GM12878 (cell line): ENCODE results near the gene MYLIP. TPM values are rescaled to one million over a fixed set of nuclear protein-coding genes. Genes with fewer than 3 reads are reported as not detected.

Source experiments
- ASH2L ChIP-seq: fragments of 300-600, 200-600 bp; sonication (generic); IDR thresholded peaks from 2 replicates; pipeline ENCODE4 v1.6.1; 2017; ENCODE audit warnings: low read depth, mild to moderate bottlenecking, borderline replicate concordance
- BCL11A ChIP-seq: IDR thresholded peaks from 2 replicates; pipeline ENCODE4 v1.6.1; 2011; ENCODE audit warnings: low read depth, low read length
- CHD4 ChIP-seq: fragments of 200-600 bp; sonication (generic); IDR thresholded peaks from 2 replicates; pipeline ENCODE4 v1.6.1; 2016; ENCODE audit warnings: mild to moderate bottlenecking
- IRF4 ChIP-seq: IDR thresholded peaks from 2 replicates; pipeline ENCODE4 v1.6.1; 2011; ENCODE audit warnings: low read depth, low read length
- JUNB ChIP-seq: IDR thresholded peaks from 2 replicates; pipeline ENCODE4 v1.6.1; 2016; ENCODE audit warnings: antibody characterized with exemption, mild to moderate bottlenecking
- KDM1A ChIP-seq: fragments of 200-600 bp; sonication (generic); IDR thresholded peaks from 2 replicates; pipeline ENCODE4 v1.6.1; 2016; ENCODE audit warnings: borderline replicate concordance
- MTA2 ChIP-seq: fragments of 450-650 bp; IDR thresholded peaks from 2 replicates; pipeline ENCODE4 v1.6.1; 2016; ENCODE audit warnings: low read depth, mild to moderate bottlenecking, moderate library complexity
- NRF1 ChIP-seq: conservative IDR thresholded peaks from 2 replicates; pipeline ENCODE4 v1.6.1; 2011; ENCODE audit warnings: mild to moderate bottlenecking, low read depth, low read length, improper control_type of control experiment
- RAD21 ChIP-seq: IDR thresholded peaks from 2 replicates; pipeline ENCODE4 v1.6.1; 2011; ENCODE audit warnings: mild to moderate bottlenecking, low read depth, low read length, moderate library complexity; ENCODE audit not compliant: insufficient read depth
- RCOR1 ChIP-seq: conservative IDR thresholded peaks from 2 replicates; pipeline ENCODE4 v1.6.1; 2012; ENCODE audit warnings: low read depth, low read length, improper control_type of control experiment
- RELA ChIP-seq: fragments of 450-650 bp; IDR thresholded peaks from 2 replicates; pipeline ENCODE4 v1.8.0; 2014; ENCODE audit warnings: borderline replicate concordance; ENCODE audit not compliant: partially characterized antibody
- SMC3 ChIP-seq: IDR thresholded peaks from 2 replicates; pipeline ENCODE4 v1.6.1; 2011; ENCODE audit warnings: low read length, improper control_type of control experiment, borderline replicate concordance
- STAT3 ChIP-seq: IDR thresholded peaks from 2 replicates; pipeline ENCODE4 v1.6.1; 2011; ENCODE audit warnings: low read depth, low read length, improper control_type of control experiment
- TBL1XR1 ChIP-seq: IDR thresholded peaks from 2 replicates; pipeline ENCODE4 v1.6.1; 2012; ENCODE audit warnings: low read depth, low read length, improper control_type of control experiment
- WRNIP1 ChIP-seq: IDR thresholded peaks from 2 replicates; pipeline ENCODE4 v1.6.1; 2011; ENCODE audit warnings: low read depth, low read length, improper control_type of control experiment, borderline replicate concordance
- ZNF274 ChIP-seq: IDR thresholded peaks from one replicate; pipeline ENCODE4 v1.8.0; 2011; ENCODE audit not compliant: insufficient read length, insufficient read depth
- ZNF384 ChIP-seq: IDR thresholded peaks from 2 replicates; pipeline ENCODE4 v1.6.1; 2012; ENCODE audit warnings: low read depth, mild to moderate bottlenecking, low read length, improper control_type of control experiment, borderline replicate concordance
- ZSCAN29 ChIP-seq: fragments of 450-650 bp; IDR thresholded peaks from 2 replicates; pipeline ENCODE4 v1.6.1; 2017; ENCODE audit warnings: mild to moderate bottlenecking, moderate library complexity
- polyA plus RNA-seq, 11 experiments: library from polyadenylated mRNA; depleted of rRNA in 4 of 11; unstranded in 6 of 11; stranded (reverse) in 5 of 11; fragments of >200 nt; fragmentation: Nextera tagmentation in 4 of 11; fragmentation: Illumina TruSeq in 1 of 11; extraction: Ambion mirVana in 4 of 11; extraction: Trizol in 1 of 11; gene quantifications; 1 replicate in 1 of 11; 2 replicates in 10 of 11; pipeline versions ENCODE4 v1.2.1 to v1.2.3, GENCODE V29; 2011 to 2016; ENCODE audit warnings: inconsistent platforms in 2 of 11, missing spikeins in 2 of 11, low read depth in 1 of 11
- total RNA-seq, 4 experiments: library from RNA; depleted of rRNA in 3 of 4; stranded (reverse); fragments of >200 nt in 3 of 4; fragmentation: Illumina TruSeq in 1 of 4; extraction: Trizol in 1 of 4; gene quantifications; 2 replicates each; pipeline versions ENCODE4 v1.2.1 to v1.2.3, GENCODE V29; 2013 to 2021
- TF ChIP-seq, protein P1 (sequence below): fragments of 450-650 bp; IDR thresholded peaks from 2 replicates; pipeline ENCODE4 v1.6.1; 2016; ENCODE audit warnings: mild to moderate bottlenecking, moderate library complexity, borderline replicate concordance
- TF ChIP-seq, protein P2 (sequence below): fragments of 450-650 bp; IDR thresholded peaks from 2 replicates; pipeline ENCODE4 v1.6.1; 2017; ENCODE audit warnings: borderline replicate concordance
- TF ChIP-seq, protein P3 (sequence below): IDR thresholded peaks from 2 replicates; pipeline ENCODE4 v1.6.1; 2011; ENCODE audit warnings: borderline replicate concordance, low read depth, mild to moderate bottlenecking, moderate library complexity, low read length; ENCODE audit not compliant: insufficient read depth, poor library complexity, severe bottlenecking
- TF ChIP-seq, protein P4 (sequence below): fragments of 450-650 bp; IDR thresholded peaks from 2 replicates; pipeline ENCODE4 v1.6.1; 2018; ENCODE audit warnings: borderline replicate concordance, mild to moderate bottlenecking; ENCODE audit not compliant: partially characterized antibody

MYLIP gene
- total and polyA plus RNA-seq, 10 of the 15 experiments (the other 5 are each of a cell fraction or from before 2014, with no cell fraction given) = 5.3 to 123 (median 12.5) TPM

DNA sequence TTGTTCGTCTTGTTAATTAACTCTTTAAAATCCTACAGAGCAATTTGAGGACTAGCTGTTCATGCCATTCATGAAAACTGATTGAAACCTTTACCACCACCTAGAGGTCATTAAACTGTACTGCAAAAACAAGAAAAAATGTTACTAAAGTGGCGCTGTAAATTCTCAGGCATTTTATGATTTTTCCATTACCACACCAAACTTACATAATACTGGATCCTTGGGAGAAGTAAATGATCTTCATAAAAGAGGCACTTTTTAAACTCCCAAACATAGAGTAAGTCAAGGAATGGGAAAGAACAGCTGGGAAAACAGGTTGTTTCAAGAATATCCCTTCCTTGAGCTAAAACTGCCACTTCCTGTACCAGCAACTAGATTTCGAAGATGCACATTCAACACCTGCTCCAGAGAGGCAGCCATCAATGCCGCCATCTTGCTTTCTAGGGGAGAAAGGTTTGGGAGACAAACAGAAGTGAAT, 54.3 kb downstream of the MYLIP start (continued):
- TF ChIP-seq, protein P1, sequence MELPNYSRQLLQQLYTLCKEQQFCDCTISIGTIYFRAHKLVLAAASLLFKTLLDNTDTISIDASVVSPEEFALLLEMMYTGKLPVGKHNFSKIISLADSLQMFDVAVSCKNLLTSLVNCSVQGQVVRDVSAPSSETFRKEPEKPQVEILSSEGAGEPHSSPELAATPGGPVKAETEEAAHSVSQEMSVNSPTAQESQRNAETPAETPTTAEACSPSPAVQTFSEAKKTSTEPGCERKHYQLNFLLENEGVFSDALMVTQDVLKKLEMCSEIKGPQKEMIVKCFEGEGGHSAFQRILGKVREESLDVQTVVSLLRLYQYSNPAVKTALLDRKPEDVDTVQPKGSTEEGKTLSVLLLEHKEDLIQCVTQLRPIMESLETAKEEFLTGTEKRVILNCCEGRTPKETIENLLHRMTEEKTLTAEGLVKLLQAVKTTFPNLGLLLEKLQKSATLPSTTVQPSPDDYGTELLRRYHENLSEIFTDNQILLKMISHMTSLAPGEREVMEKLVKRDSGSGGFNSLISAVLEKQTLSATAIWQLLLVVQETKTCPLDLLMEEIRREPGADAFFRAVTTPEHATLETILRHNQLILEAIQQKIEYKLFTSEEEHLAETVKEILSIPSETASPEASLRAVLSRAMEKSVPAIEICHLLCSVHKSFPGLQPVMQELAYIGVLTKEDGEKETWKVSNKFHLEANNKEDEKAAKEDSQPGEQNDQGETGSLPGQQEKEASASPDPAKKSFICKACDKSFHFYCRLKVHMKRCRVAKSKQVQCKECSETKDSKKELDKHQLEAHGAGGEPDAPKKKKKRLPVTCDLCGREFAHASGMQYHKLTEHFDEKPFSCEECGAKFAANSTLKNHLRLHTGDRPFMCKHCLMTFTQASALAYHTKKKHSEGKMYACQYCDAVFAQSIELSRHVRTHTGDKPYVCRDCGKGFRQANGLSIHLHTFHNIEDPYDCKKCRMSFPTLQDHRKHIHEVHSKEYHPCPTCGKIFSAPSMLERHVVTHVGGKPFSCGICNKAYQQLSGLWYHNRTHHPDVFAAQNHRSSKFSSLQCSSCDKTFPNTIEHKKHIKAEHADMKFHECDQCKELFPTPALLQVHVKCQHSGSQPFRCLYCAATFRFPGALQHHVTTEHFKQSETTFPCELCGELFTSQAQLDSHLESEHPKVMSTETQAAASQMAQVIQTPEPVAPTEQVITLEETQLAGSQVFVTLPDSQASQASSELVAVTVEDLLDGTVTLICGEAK = no peak
- TF ChIP-seq CHD4 = no peak
- no peak for TF ChIP-seq BCL11A
- TF ChIP-seq, protein P2, sequence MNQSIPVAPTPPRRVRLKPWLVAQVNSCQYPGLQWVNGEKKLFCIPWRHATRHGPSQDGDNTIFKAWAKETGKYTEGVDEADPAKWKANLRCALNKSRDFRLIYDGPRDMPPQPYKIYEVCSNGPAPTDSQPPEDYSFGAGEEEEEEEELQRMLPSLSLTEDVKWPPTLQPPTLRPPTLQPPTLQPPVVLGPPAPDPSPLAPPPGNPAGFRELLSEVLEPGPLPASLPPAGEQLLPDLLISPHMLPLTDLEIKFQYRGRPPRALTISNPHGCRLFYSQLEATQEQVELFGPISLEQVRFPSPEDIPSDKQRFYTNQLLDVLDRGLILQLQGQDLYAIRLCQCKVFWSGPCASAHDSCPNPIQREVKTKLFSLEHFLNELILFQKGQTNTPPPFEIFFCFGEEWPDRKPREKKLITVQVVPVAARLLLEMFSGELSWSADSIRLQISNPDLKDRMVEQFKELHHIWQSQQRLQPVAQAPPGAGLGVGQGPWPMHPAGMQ = no peak
- 0 out of 2 replicates have a peak, but pooled peaks have one; percentile 18 for TF ChIP-seq MTA2
- no peak for TF ChIP-seq ZNF274
- TF ChIP-seq JUNB = no peak
- TF ChIP-seq STAT3 = 0 out of 2 replicates have a peak, but pooled peaks have one; percentile 27
- TF ChIP-seq RAD21 = peak; percentile 78
- TF ChIP-seq ZSCAN29 = no peak
- no peak for TF ChIP-seq RCOR1
- no peak for TF ChIP-seq TBL1XR1
- TF ChIP-seq RELA = no peak
- no peak for TF ChIP-seq WRNIP1
- peak; percentile 62 for TF ChIP-seq SMC3
- TF ChIP-seq, protein P3, sequence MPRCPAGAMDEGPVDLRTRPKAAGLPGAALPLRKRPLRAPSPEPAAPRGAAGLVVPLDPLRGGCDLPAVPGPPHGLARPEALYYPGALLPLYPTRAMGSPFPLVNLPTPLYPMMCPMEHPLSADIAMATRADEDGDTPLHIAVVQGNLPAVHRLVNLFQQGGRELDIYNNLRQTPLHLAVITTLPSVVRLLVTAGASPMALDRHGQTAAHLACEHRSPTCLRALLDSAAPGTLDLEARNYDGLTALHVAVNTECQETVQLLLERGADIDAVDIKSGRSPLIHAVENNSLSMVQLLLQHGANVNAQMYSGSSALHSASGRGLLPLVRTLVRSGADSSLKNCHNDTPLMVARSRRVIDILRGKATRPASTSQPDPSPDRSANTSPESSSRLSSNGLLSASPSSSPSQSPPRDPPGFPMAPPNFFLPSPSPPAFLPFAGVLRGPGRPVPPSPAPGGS = no peak
- no peak for TF ChIP-seq NRF1
- no peak for TF ChIP-seq ASH2L
- TF ChIP-seq, protein P4, sequence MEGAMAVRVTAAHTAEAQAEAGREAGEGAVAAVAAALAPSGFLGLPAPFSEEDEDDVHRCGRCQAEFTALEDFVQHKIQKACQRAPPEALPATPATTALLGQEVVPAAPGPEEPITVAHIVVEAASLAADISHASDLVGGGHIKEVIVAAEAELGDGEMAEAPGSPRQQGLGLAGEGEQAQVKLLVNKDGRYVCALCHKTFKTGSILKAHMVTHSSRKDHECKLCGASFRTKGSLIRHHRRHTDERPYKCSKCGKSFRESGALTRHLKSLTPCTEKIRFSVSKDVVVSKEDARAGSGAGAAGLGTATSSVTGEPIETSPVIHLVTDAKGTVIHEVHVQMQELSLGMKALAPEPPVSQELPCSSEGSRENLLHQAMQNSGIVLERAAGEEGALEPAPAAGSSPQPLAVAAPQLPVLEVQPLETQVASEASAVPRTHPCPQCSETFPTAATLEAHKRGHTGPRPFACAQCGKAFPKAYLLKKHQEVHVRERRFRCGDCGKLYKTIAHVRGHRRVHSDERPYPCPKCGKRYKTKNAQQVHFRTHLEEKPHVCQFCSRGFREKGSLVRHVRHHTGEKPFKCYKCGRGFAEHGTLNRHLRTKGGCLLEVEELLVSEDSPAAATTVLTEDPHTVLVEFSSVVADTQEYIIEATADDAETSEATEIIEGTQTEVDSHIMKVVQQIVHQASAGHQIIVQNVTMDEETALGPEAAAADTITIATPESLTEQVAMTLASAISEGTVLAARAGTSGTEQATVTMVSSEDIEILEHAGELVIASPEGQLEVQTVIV = no peak
- TF ChIP-seq KDM1A = no peak
- no peak for TF ChIP-seq IRF4
- no peak for TF ChIP-seq ZNF384
